Smooth muscle cell (in vitro differentiated cells): Measurements from ENCODE around the gene KIAA1614. TPM values are rescaled to one million over a fixed set of nuclear protein-coding genes. Genes with fewer than 3 reads are reported as not detected.

ENCODE experiments used
- DNase-seq: peaks from one replicate; lab custom pipeline; 2025; ENCODE audit not compliant: unreplicated experiment; lab: John Stamatoyannopoulos, UW
- H2AFZ ChIP-seq: fragments of 200-600 bp; sonication (generic); 2 replicates; pipeline ENCODE4 v1.6.0; 2016; ENCODE audit warnings: antibody characterized with exemption, low read depth, mild to moderate bottlenecking
- H3F3A ChIP-seq: fragments of 200-600 bp; sonication (generic); 2 replicates; pipeline ENCODE4 v1.6.0; 2017; ENCODE audit warnings: antibody characterized with exemption, low read depth
- H3K27ac ChIP-seq: fragments of 200-600 bp; sonication (generic); 2 replicates; pipeline ENCODE4 v1.5.1; 2016; ENCODE audit warnings: low read depth, mild to moderate bottlenecking
- H3K27me3 ChIP-seq: fragments of 200-600 bp; sonication (generic); 2 replicates; pipeline ENCODE4 v1.6.1; 2016; ENCODE audit warnings: low read depth, mild to moderate bottlenecking
- H3K36me3 ChIP-seq: fragments of 200-600 bp; sonication (generic); 2 replicates; pipeline ENCODE4 v1.5.1; 2016; ENCODE audit warnings: low read depth
- H3K4me1 ChIP-seq: fragments of 200-600 bp; sonication (generic); 2 replicates; pipeline ENCODE4 v1.5.1; 2016; ENCODE audit warnings: low read depth
- H3K4me2 ChIP-seq: fragments of 200-600 bp; sonication (generic); 2 replicates; pipeline ENCODE4 v1.6.0; 2016; ENCODE audit warnings: mild to moderate bottlenecking
- H3K4me3 ChIP-seq: fragments of 200-600 bp; sonication (generic); 2 replicates; pipeline ENCODE4 v1.5.1; 2016; ENCODE audit warnings: mild to moderate bottlenecking
- H3K79me2 ChIP-seq: fragments of 200-600 bp; sonication (generic); 2 replicates; pipeline ENCODE4 v1.6.0; 2016; ENCODE audit warnings: low read depth, mild to moderate bottlenecking
- H3K9ac ChIP-seq: fragments of 200-600 bp; sonication (generic); 2 replicates; pipeline ENCODE4 v1.6.0; 2016; ENCODE audit warnings: low read depth
- H3K9me3 ChIP-seq: fragments of 200-600 bp; sonication (generic); replicated peaks from 2 replicates; pipeline ENCODE4 v1.5.1; 2016; ENCODE audit warnings: low read depth
- H4K20me1 ChIP-seq: fragments of 200-600 bp; sonication (generic); 2 replicates; pipeline ENCODE4 v1.6.0; 2016; ENCODE audit warnings: low read depth
- WGBS: methylation state at CpG from one replicate; pipeline ENCODE4 v1.1.7; 2016; ENCODE audit warnings: low lambda C conversion rate; 5-methylcytosine and 5-hydroxymethylcytosine counted together
- polyA plus RNA-seq: library from polyadenylated mRNA; unstranded; fragments of >200 nt; fragmentation: Nextera tagmentation; extraction: Ambion mirVana; gene quantifications from 2 replicates; pipeline ENCODE4 v1.2.1, GENCODE V29; 2016
- total RNA-seq: library from RNA; depleted of rRNA; stranded (reverse); fragments of >200 nt; gene quantifications from 2 replicates; pipeline ENCODE4 v1.2.3, GENCODE V29; 2014
- TF ChIP-seq, protein P1 (sequence below): fragments of 200-600 bp; sonication (generic); IDR thresholded peaks from 2 replicates; pipeline ENCODE4 v1.5.1; 2017; ENCODE audit warnings: borderline replicate concordance, mild to moderate bottlenecking, antibody characterized with exemption; ENCODE audit not compliant: insufficient read depth, poor library complexity, severe bottlenecking

KIAA1614 gene
- total and polyA plus RNA-seq, 2 experiments from 2014 or later = 2.9 to 3.2 TPM

DNA sequence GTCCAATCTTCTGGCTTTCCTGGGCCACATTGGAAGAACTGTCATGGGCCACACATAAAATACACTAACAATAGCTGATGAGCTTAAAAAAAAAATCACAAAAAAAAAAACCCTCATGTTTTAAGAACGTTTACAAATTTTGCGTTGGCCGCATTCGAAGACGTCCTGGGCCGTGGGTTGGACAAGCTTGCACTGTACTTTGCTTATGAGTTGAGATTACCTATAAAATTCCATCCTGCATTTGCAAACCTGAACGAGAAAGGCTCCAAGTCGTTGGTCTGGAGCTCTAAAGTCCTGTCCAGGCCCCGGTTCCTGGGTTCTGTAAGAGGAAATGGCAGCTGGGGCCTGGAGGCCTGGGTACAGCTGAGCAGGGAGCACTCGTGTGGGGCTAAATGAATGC lies 51.4 kb downstream of the KIAA1614 start:
- Histone ChIP-seq H3K27me3 (no peaks in the 10 kb centered on the region), H3K4me1 (no peaks in the 10 kb centered on the region), H3K4me3 (no peak overlapping the region), H3K36me3 (no peaks in the 10 kb centered on the region), H3K9me3 (no peaks in the 10 kb centered on the region), H4K20me1 (peaks cover 18% of the 10 kb centered on the region), H3K27ac (no peak overlapping the region), H3K4me2 (no peak overlapping the region), H3K79me2 (no peaks in the 10 kb centered on the region), H3K9ac (no peak overlapping the region), H3F3A (no peaks in the 10 kb centered on the region), H2AFZ (no peak overlapping the region)
- TF ChIP-seq, protein P1, sequence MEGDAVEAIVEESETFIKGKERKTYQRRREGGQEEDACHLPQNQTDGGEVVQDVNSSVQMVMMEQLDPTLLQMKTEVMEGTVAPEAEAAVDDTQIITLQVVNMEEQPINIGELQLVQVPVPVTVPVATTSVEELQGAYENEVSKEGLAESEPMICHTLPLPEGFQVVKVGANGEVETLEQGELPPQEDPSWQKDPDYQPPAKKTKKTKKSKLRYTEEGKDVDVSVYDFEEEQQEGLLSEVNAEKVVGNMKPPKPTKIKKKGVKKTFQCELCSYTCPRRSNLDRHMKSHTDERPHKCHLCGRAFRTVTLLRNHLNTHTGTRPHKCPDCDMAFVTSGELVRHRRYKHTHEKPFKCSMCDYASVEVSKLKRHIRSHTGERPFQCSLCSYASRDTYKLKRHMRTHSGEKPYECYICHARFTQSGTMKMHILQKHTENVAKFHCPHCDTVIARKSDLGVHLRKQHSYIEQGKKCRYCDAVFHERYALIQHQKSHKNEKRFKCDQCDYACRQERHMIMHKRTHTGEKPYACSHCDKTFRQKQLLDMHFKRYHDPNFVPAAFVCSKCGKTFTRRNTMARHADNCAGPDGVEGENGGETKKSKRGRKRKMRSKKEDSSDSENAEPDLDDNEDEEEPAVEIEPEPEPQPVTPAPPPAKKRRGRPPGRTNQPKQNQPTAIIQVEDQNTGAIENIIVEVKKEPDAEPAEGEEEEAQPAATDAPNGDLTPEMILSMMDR = no peak
- 86% methylated on average over 10 of the region's 10 CpGs for WGBS
- no peak for DNase-seq

DNA sequence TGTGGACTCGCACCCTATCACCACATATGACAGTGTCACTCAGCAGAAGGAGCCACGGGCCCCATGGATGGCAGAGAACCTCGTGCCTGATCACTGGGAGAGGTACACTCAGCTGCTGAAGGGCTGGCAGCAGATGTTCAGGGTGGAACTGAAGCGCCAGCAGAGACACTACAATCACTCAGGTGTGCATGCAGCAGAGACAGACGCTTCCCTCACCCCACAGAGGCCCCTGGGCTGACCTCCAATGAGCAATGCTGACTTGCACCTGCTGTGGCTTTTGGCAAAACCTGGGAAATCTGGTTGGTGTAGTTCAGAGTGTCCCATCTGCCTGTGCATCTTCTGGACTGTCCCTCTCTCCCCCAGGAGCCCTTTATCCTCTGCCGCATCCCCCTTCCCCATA lies 51.9 kb downstream of the KIAA1614 start:
- Histone ChIP-seq H3K36me3 (no peaks in the 10 kb centered on the region), H3K9me3 (no peaks in the 10 kb centered on the region), H3K27me3 (no peaks in the 10 kb centered on the region), H4K20me1 (peaks cover 18% of the 10 kb centered on the region), H3K79me2 (no peaks in the 10 kb centered on the region), H3K4me3 (no peak overlapping the region), H3F3A (no peaks in the 10 kb centered on the region), H2AFZ (no peak overlapping the region), H3K9ac (no peak overlapping the region), H3K4me1 (no peaks in the 10 kb centered on the region), H3K4me2 (no peak overlapping the region), H3K27ac (no peak overlapping the region)
- 94% methylated on average over 6 of the region's 6 CpGs for WGBS
- TF ChIP-seq, protein P1 = no peak
- DNase-seq = no peak

DNA sequence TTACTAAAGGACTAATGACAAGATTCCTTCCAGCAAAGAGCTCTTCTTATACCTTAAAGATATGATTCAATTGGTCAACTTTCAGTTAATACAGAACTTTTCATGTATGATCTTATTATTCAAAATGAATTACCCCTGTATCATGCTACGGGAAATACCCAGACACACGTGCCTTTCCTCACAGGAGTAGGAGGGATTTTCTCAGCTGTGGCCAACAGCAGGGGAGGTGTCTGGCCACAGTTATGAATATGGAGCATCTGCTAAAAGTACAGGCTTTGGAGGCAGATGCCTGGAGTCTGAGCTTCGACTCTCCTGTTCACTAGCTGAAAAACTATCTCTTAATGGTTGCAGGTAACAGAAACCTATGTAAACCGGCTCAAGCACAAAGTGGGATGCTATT lies 53.6 kb downstream of the KIAA1614 start:
- Histone ChIP-seq H3K4me1 (no peaks in the 10 kb centered on the region), H3K79me2 (no peaks in the 10 kb centered on the region), H3K4me2 (no peak overlapping the region), H3K9me3 (no peaks in the 10 kb centered on the region), H3K9ac (no peak overlapping the region), H3K27ac (no peak overlapping the region), H3K4me3 (no peak overlapping the region), H3K27me3 (no peaks in the 10 kb centered on the region), H4K20me1 (peaks cover 18% of the 10 kb centered on the region), H2AFZ (no peak overlapping the region), H3F3A (no peaks in the 10 kb centered on the region), H3K36me3 (no peaks in the 10 kb centered on the region)
- WGBS = 94% methylated on average over 4 of the region's 4 CpGs
- TF ChIP-seq, protein P1 = no peak
- DNase-seq = no peak

DNA sequence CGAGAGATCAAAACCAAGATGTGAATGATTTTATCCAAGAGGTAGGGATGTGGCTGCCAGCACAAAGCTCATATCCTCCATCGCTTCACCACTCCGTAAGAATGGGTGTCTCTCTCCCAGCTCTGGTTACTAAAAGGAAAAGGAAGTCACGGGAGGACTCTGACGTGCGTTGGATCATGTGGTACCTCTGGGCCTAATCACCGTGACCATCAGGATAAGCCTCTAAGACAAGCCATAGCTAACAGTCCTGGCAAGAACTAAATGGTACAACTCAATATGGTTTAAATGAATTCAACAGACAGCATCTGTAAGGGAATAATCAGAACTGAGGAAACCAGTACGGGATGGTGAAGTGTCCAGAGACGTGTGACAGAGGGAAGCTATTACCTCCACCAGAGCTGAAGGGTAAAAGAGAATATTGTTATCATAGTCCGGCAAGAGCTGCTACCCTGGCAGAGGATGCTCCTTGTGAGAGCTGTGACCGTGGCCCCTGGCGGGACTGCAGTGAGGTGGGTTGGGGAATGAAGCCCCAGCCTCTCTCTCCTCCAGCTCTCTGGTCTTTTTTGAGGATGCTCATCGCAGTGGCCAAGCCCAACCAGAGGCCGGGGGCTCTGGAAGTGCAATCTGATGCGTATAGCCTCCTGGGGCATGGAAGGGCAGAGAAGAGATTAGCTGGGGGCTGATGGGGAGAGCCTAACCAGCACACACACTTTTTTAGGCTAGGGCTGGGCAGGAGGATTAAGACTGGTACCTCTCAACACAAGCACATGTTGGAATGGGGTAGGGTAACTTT lies 54.2 kb downstream of the KIAA1614 start:
- no peak overlapping the region for H3K27ac ChIP-seq
- WGBS = 88% methylated on average over 15 of the region's 15 CpGs
- H3K4me3 ChIP-seq = no peak overlapping the region
- no peaks in the 10 kb centered on the region for H3K9me3 ChIP-seq
- no peak overlapping the region for H3K9ac ChIP-seq
- no peaks in the 10 kb centered on the region for H3F3A ChIP-seq
- TF ChIP-seq, protein P1 = no peak
- peaks cover 11% of the 10 kb centered on the region for H4K20me1 ChIP-seq
- no peaks in the 10 kb centered on the region for H3K36me3 ChIP-seq
- H3K79me2 ChIP-seq = no peaks in the 10 kb centered on the region
- no peak overlapping the region for H3K4me2 ChIP-seq
- no peaks in the 10 kb centered on the region for H3K4me1 ChIP-seq
- no peak for DNase-seq
- H3K27me3 ChIP-seq = no peaks in the 10 kb centered on the region
- H2AFZ ChIP-seq = no peak overlapping the region
